Measurements from ENCODE around the gene PTH1R.

DNA sequence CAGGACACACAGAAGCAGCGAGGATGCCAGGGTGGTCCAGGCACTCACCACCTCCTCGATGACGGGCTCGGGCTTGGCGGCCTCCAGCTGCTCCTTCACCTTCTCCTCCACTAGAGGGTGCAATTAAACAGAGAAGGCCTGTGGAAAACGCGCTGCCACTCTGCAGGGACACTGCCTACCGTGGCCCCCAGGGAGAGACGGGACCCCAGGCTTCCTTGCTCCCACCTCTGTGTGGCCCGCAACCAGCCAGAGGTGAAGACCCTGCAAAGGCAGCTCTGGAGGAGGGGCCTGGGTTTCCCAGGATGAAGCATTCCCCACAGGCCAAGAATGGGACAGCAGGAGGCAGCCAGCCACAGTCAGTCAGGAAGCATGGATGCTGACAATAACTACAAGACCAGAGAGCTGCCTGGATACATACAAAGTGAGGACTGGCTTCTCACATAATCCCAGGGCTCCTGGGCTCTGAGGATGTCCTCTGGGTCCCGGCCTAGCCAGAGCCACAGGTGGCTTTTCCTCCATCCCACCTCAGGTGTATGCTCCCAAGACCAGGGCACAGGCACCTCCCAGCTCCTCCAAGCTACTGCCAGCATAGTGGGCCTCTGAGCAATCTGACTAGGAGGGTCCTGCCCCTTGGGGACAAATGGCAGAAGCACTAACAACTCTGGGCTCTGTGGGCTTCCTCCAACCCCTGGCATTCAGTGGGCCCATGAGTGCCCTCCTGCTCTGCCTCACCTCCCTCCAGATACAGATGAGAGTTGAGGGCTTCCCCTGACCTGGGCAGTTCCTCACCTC lies 46.2 kb downstream of the PTH1R start:
- TF ChIP-seq HOXA7 (CRISPR knock-in tag; IDR thresholded peaks at IDR 0.05) (no peak), MAFK (IDR thresholded peaks at IDR 0.05; ENCODE audit: partially characterized antibody) (no peak), NR3C1 (IDR thresholded peaks at IDR 0.05) (no peak), RCOR1 (IDR thresholded peaks at IDR 0.05; ENCODE audit: low read depth, low read length) (no peak)
- TF ChIP-seq, protein P1, sequence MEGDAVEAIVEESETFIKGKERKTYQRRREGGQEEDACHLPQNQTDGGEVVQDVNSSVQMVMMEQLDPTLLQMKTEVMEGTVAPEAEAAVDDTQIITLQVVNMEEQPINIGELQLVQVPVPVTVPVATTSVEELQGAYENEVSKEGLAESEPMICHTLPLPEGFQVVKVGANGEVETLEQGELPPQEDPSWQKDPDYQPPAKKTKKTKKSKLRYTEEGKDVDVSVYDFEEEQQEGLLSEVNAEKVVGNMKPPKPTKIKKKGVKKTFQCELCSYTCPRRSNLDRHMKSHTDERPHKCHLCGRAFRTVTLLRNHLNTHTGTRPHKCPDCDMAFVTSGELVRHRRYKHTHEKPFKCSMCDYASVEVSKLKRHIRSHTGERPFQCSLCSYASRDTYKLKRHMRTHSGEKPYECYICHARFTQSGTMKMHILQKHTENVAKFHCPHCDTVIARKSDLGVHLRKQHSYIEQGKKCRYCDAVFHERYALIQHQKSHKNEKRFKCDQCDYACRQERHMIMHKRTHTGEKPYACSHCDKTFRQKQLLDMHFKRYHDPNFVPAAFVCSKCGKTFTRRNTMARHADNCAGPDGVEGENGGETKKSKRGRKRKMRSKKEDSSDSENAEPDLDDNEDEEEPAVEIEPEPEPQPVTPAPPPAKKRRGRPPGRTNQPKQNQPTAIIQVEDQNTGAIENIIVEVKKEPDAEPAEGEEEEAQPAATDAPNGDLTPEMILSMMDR (IDR thresholded peaks at IDR 0.05) = peak; percentile 78
